ENCODE data around the gene BEX3.

- TF ChIP-seq CTCF (IDR thresholded peaks at IDR 0.05) (no peak), POLR2A (IDR thresholded peaks at IDR 0.05) (no peak)
These were observed 28.1 kb downstream of the BEX3 start for GRCh38 chrX:103404231-103405008.
